Astrocyte of the spinal cord (primary cell): ENCODE results near the gene PRR5L.

Experiments used
- DNase-seq: peaks from one replicate; pipeline ENCODE4 v3.0.0; 2011; ENCODE audit warnings: low read depth, low spot score
- H3K4me3 ChIP-seq: 2 replicates; pipeline ENCODE4 v1.5.1; 2011; ENCODE audit warnings: low read depth, mild to moderate bottlenecking, low read length, moderate library complexity
- in situ Hi-C: cut with HindIII; loops from 2 replicates; pipeline ENCODE4 v1.10.0; 2017; ENCODE audit warnings: low sequenced_read_pairs
- TF ChIP-seq, protein P1 (sequence below): IDR thresholded peaks from 2 replicates; pipeline ENCODE4 v1.5.1; 2012; ENCODE audit warnings: low read depth, mild to moderate bottlenecking, low read length, inconsistent platforms

Gene PRR5L, protein sequence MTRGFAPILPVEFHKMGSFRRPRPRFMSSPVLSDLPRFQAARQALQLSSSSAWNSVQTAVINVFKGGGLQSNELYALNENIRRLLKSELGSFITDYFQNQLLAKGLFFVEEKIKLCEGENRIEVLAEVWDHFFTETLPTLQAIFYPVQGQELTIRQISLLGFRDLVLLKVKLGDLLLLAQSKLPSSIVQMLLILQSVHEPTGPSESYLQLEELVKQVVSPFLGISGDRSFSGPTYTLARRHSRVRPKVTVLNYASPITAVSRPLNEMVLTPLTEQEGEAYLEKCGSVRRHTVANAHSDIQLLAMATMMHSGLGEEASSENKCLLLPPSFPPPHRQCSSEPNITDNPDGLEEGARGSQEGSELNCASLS

DNA sequence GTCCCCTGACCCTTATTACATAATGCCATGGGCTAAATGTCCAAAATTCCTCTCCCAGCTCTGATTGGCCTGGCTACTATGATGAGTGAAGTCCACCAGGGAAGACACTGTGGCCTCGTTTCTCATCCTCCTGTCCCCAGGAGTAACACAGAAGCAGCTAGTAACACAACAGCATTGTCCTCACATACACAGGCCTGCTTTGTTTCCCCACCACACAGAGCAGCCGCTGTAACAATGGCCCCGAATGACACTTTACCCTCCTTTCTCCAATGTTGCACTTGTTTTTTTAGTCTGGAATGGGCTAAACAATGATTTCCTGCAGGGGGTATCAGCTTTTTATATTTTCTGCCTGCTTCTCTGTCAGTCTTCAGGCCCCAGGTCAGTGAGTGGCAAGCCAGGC is at the start of gene PRR5L:
PRR5L (plus strand) TSS at position 363 of the 400 bp plus-strand sequence. CDS start 104,834 bp downstream, outside the sequence.
- H3K4me3 ChIP-seq = no peak within 1 kb of the TSS
- TF ChIP-seq, protein P1, sequence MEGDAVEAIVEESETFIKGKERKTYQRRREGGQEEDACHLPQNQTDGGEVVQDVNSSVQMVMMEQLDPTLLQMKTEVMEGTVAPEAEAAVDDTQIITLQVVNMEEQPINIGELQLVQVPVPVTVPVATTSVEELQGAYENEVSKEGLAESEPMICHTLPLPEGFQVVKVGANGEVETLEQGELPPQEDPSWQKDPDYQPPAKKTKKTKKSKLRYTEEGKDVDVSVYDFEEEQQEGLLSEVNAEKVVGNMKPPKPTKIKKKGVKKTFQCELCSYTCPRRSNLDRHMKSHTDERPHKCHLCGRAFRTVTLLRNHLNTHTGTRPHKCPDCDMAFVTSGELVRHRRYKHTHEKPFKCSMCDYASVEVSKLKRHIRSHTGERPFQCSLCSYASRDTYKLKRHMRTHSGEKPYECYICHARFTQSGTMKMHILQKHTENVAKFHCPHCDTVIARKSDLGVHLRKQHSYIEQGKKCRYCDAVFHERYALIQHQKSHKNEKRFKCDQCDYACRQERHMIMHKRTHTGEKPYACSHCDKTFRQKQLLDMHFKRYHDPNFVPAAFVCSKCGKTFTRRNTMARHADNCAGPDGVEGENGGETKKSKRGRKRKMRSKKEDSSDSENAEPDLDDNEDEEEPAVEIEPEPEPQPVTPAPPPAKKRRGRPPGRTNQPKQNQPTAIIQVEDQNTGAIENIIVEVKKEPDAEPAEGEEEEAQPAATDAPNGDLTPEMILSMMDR = no peak
- in situ Hi-C loops = loop anchor here (10.0 kb wide), 1 partner anchor 189 kb away; no protein-coding TSS in a partner anchor
- DNase-seq = no peak

DNA sequence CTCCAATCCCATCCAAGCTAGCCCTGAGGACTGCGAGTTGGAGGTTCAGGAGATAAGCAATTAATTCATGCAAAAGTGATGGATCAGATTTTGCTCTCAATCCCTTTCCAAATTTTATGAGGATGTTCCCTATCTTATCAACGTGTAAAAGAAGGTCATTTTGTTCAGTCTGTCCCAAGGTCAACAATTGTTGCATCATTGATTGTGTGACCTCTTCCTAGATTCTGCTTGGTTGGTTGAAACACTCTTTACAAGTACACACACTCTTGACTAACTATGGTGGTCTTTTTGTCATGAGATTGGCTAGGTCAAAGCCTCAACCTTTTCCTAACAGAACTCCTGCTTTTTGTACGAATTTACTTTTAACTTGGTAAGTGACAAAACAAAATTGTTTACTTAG is 48.6 kb upstream of the PRR5L start:
- TF ChIP-seq, protein P1 = no peak
- DNase-seq = no peak
- H3K4me3 ChIP-seq = no peak overlapping the region
- in situ Hi-C loops = no loop called here

DNA sequence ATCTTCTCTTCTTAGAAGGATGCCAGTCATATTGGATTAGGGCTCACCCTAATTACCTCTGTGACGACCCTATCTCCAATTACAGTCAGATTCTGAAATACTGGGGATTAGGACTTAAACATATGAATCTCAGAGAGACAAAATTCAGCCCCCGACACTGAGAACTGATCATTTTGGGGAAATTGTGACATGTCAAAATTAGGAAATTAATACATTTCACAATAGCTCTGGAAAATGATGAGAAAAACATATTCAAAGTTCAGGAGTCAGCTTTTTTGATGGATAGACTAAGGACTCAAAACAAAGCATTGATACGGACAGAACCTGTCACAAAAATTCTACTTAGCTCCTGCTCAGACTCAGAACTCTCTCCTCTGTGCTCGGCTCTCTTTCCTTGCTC is 47.7 kb upstream of the PRR5L start:
- in situ Hi-C loops = no loop called here
- TF ChIP-seq, protein P1 = no peak
- no peak overlapping the region for H3K4me3 ChIP-seq
- no peak for DNase-seq

DNA sequence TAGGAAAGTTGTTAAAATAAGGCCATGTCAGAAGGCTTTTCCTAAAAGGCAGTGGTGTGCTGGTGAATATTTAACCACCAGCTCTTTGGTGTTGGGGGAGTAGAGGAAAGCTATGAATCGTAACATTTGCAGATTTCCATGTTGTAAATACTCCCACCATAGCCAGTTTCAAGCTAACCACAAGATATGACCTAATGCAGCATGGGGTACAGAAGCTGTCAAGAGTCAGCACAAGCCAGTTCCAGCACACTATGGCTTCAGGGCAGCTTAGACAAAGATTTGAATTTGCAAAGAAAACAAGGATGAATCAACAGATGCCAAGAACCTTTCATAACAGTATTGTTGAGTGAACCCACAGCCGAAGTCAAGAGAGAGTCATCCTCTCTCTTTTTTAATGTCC is 46.8 kb upstream of the PRR5L start:
- in situ Hi-C loops = no loop called here
- H3K4me3 ChIP-seq = no peak overlapping the region
- peak; percentile 80 for DNase-seq
- TF ChIP-seq, protein P1 = no peak

DNA sequence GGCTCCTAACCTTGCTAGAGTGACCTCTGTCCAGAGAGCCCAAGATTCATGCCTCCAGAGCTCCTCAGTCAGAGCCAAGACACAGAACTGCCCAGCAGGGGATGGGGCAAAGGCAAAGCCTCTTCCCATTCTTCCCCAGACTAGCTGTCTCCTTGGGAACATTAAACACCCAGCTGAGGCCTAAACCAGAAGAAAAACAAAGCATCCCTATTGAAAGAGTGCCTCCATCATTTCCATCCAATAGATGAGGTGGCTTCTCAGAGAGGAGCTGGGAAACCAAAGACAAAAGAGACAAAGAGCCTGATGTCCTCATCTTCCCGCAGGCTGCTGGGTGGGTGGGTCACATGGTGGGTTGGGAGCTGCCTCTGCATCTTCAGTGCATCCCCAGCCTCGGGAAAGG is 44.3 kb upstream of the PRR5L start:
- no peak for DNase-seq
- no peak overlapping the region for H3K4me3 ChIP-seq
- in situ Hi-C loops = loop anchor here (25.0 kb wide), 1 partner anchor 615 kb away; no protein-coding TSS in a partner anchor
- TF ChIP-seq, protein P1 = no peak

DNA sequence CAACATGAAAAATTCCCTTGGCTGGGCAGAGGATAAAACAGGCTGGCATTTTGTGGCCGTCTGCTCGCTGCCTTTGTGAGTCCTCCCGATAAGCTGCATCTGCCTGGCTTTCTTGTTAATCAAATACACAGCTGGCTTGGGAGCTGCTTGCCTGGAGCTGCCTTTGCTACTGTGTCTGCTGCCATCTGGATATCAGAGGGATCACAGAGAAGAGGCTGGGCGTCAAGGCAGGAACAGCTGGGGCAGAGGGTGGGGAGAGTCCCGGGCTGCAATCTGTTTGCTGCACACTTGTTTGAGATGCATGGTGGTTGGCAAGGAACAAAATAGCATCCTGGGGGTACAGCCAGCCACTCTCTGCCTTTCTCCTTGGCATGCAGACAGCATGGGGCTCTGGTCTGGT is 42.9 kb upstream of the PRR5L start:
- TF ChIP-seq, protein P1 = no peak
- in situ Hi-C loops = loop anchor here (25.0 kb wide), 1 partner anchor 616 kb away; no protein-coding TSS in a partner anchor
- no peak for DNase-seq

More for the DNA sequence above, 42.9 kb upstream of the PRR5L start:
- H3K4me3 ChIP-seq = no peak overlapping the region
